DMS79 treated with DMSO at 0.1 percent for 48 hours (cell line): ENCODE data around the gene PTPRD.

Experiments
- DNase-seq: peaks from one replicate; lab custom pipeline; 2025; lab: John Stamatoyannopoulos, UW

PTPRD gene

DNA sequence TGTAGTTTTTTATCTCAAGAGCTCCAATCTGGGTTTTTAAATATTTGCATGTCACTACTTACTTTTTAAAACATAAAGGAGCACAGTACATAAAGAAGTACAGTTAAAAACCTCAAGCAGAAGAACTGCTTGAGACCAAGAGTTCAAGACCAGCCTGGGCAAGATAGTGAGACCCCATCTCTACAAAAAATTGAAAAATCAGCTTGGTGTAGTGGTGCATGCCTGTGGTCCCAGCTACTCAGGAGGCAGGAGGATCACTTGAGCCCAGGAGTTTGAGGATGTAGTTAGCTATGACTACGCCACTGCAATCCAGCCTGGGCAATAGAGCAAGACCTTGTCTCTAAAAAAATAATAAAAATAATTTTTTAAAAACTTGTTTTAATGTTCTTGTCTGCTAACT, 1840.5 kb downstream of the PTPRD start:
- no peak for DNase-seq

DNA sequence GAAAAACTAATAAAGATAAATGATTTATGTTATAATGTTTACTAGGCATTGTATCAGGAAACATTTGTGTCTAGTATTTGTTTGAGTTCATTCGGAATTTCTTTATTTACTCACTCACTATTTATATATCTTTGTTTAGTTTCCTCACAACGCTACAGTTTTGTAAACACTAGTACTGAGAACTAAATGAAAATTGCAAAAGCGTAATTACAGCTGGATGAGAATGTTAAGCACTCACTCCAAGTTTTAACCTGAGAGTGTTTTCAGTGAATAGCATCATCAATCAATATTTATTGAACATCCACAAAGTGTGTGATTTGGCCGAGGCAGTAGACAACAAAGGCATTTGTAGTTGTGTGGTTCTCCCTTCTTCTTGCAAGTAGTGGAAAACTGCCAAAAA, 1843.6 kb downstream of the PTPRD start:
- DNase-seq = peak; percentile 17

DNA sequence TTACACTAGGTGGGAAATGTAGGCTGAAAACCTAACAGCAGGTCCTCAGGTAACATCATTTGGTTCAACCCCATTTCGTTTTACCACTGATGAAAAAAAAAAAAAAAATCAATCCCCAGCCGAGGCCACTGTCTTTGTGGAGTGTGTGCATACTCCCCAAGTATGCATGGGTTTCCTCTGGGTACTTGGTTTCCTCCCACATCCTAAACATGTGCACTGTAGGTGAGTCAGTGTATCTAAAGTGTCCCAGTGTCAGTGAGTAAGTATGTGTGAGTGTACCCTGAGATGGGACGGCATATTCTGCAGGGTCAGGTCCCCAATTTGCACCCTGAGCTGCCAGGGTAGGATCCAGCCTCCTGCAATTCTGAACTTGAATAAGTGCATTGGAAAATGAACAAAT, 1846.7 kb downstream of the PTPRD start:
- DNase-seq = no peak

DNA sequence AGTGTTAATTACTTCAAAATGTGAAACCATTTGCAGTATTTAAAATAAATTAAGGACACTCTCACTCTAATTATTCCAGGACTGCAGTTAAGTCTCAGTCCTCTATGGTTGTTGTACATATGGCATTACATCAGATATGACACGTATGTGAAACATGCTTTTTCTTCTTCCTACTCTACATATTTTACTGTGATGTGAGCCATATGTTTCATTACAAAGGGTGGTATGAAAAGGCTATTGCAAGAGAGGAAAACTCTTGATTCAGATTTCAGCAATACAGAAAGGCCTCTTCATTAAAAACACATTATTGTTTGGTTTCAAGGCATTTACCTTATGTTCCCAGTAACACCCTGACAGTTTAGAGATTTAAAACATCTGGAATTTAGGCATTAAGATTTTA, 1848.8 kb downstream of the PTPRD start:
- DNase-seq = no peak

DNA sequence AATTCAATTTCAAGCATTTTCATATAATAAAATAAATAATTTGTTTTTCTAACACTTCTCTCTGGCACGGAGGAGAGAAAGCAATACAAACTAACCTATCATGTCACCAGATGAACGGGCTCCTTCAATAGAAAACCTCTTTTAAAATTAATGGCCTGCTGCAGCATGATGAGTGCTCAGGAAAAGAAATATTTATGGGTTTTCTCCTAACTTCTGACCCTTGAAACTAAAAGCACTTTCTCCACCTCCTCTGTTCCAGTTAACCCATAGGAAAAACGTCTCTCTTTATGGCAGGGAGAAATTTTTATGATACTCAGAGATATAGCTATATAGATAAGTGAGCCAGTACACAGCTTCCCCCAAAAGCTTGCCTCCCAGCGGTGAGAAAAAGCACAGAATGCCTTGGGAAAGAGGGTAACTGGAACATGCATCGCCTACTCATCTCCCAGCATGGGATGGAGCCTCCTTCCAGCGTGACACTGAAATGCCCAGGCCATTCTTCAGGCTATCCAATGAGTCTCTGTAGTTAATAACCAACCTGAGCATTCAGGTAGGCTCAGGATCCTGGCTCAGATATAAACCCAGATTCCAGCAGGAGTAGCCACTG, 1850.2 kb downstream of the PTPRD start:
- DNase-seq = peak; percentile 93

DNA sequence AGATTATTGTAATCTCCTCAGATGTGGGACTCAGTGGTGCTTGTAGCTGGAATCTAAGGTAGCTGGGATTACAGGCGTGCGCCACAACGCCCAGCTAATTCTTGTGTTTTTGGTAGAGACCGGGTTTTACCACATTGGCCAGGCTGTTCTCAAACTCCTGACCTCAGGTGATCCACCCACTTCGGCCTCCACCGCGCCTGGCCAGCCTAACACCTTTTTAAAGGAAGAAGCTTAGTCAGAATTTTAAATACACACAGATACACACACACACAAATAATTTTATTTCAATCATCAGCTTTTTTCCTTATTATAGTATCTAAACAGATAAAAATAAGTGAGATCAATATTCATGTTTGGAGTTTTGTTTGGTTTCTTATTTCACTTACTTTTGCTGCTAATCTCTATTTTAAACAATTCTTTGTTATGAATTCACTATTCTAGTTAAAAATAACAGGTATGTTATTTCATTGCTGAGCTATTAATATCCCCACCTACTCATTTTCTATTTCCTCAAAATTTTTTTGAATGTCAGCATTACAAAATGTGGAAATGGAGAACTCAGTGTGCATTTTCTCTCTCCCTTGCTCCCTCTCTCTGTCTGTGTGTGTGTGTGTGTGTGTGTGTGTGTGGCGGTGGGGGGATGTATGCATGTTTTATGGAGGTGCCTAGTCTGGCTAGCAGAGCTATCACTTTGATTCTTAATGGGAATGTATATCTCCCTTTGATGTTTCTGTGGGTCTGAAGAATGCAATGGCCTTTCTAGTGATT, 1852.6 kb downstream of the PTPRD start:
- no peak for DNase-seq

DNA sequence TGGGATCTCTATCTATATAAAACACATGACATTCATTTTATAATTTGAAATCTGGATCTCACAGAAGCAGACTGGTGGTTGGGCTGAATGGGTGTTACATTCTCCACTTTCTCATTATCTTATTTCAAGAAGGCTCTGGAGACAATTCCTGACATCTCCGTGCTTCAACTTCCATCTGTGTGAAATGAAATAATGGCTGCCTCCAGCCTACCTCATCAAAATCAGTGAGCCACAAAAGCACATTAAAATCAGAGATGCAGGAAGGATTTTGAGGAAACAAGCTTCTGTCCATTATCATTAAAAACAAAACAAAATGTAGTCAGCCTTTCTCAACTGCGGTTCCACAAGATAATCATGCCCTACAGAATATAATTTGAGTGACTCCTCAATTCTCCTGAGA, 1854.9 kb downstream of the PTPRD start:
- DNase-seq = no peak

DNA sequence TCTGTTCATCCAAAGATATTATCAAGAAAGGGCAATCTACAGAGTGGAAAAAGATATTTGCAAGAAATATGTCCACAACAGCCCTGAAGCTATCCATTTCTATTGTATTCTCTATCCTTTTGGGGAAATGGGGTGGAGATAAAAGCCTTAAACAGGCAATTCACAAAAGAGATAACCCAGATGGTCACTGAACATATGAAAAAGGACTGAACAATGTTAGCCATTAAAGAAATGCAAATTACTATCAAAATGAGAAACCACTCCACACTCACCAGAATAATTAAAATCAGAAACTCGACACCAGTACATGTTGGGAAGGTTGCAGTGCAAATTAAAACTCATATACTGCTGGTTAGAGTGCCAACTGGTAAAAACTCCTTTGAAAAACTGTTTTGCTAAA, 1858.1 kb downstream of the PTPRD start:
- DNase-seq = no peak

DNA sequence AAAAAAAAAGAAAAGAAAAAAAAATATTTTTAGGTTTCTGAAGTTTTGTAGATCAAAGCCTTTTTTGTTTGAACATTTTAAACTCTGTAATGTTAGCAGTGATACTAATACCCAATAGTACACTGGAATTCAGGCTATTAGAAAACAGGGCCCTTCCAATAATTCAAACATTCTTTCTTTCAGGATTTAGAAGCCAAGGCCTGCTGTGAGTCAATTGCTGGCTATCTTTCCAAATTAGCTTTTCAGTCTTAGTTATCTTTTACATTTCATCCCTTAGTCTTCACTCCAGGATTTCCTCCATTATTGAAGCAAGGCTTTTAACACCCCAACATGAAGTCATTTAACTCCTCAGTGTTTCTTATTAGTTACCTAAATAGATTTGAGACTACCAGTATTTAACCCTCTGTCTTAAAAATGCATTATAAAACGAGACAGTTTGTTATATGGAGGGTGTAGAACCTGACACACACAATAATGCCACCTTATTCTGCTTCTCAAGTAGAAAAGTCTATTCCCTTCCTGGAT, 1861.3 kb downstream of the PTPRD start:
- no peak for DNase-seq

DNA sequence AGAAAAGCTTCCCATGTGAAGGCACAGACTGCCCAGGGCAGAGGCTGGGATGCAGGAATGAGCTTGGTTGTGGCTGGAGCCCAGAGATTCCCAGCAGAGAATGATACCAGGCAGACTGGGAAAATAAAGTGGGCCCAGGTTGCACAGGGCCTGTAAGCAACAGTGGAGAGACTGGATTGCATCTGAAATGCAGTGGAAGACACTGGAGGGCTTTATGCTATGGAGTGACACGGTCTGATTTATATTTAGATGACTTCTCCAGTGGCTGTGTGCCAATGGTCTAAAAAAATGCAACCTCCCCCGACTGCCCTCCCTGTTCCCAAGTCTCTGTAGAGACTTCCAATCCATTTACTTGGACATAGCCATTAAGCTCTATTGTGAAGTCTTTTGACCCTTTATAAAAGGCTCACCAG, 1862.2 kb downstream of the PTPRD start:
- no peak for DNase-seq

DNA sequence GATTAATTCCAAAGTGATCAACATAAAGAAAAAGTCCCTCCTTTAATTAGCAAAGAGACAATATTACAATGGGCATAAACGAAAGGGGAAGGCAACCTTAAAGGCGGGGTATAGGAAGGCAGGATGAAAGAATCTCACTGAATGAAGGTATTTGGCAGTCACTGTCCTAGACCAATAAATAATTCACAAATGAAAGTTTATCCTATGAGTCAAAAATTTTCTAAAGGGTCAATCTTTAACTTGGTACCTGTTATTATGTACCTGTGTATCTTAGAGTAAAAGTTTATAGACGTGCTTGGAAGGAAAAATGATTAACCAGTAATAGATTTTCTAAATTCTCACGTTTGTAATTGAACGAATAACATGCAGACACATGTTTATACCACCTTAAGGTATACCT, 1867.5 kb downstream of the PTPRD start:
- DNase-seq = no peak

DNA sequence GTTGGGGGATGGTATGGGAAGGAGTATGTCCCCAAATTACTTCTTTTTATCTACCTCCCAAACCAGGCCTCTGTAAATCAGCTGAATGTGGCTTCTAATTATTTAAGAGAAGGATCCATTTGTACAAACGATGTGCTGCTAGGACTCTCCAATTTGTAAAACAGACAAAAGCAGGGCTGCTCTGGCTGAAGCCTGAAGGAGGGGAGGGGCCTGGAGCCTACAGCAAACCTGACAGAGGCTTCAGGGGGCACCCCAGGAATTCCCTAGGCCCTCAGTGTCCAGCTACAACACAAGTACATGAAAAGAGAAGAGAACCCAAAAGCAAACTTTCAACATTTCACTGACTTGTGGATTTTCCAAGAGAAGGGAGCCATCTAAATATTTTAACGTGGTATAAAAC, 1873.9 kb downstream of the PTPRD start:
- DNase-seq = no peak

DNA sequence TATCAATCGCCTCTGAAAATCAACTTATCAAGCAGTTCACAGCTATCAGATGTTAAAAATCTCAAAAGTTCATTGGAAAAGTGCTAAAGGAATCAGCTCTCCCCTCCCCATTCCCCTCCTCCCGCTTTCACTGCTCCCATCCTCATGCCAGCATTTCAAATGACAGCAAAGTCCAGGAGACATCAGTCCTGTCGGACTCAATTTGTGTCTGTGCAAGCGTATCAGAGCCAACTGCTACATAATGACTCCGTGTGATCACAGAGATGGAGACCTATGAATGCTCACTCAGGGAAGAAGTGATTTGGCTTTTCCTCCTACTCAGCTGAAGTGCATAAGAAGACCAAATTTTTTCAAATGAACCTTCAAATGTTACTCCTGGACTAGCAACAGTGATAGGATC, 1876.0 kb downstream of the PTPRD start:
- DNase-seq = no peak

DNA sequence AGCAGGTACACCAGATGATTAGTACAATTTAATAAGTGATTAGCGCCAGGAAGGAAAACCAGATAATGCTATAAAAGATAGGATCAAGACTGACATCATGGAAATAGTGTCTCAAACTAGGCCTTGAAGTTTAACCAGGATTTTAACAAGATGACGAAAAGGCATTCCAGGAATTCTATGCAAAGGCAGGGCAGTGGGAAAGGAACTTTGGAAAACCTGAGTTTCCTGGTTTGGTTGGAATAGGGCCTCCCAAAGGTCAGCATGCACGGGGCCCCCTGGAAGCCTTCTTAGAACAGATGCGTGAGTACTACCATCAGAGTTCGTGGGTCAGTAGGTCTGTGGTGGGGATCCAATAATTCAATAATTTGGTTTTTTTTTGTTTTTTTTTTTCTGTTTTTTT, 1878.0 kb downstream of the PTPRD start:
- DNase-seq = no peak

DNA sequence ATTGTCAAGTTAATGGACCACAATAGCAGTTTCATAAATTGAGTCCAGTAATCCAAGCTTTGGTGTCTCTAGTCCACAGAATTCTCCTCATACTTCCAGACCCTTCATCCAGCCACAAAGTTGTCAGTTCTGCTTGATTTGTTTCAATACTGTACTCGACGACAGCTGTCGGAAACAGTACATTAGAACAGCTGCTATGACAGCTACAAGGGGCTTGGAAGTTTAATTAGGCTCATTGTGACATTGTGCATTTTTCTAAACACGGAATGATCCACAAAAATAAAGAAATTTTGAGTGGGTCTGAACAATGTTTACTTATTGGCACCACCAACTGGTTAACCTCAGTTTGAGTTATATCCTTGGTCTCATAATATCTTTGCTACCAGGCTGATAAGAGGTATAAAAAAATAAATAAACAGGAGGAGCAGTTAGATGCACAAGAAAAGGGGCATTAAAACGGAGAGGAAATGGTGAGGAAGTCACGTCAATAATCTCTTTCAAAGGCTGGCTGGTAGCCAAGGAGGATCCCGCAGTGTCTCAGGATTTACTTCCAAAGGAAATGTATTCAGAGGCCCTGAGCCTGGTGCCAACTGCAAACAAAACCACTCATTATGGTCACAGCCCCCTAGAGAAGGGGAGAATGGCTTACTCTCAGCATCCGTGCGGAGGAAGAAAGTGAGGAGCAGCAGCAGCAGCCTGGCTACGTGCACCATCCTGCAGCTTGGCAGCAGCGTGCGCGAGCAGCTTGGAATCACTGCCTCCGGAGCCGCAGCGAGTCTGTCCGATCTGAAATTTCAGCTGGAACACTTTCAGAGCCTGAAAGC, 1879.5 kb downstream of the PTPRD start:
- peak; percentile 94 for DNase-seq

DNA sequence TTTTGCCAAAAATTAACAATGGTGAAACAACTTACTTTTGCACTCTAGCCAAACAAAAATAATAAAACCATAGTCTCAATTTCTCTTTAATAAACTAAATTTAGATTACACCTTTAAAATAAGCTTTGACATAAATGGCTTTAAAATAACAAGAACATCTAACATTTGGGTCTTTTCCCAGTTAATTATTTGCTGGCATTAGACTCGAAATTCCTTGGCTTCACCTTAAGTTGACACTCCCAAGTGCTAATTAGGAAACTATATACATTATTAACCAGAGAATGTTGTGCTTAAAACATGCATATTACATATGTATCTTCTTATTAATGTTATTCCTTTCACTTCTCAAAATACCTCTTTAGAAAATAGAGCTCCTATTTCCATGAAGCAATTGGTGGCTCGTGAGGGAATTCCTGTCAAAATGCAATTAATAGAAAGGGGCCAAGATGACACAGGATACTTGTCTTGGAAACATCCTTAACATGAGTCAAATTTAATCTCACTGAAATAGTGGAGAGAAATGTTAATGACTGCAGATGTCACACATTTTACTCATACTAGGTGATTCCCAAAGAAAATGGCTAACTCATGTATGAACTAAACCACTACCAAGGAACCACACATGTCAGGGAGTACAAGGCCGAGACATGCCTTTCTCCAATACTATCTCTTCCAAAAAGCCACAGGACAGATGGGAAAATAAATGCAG, 1880.3 kb downstream of the PTPRD start:
- DNase-seq = peak; percentile 72

DNA sequence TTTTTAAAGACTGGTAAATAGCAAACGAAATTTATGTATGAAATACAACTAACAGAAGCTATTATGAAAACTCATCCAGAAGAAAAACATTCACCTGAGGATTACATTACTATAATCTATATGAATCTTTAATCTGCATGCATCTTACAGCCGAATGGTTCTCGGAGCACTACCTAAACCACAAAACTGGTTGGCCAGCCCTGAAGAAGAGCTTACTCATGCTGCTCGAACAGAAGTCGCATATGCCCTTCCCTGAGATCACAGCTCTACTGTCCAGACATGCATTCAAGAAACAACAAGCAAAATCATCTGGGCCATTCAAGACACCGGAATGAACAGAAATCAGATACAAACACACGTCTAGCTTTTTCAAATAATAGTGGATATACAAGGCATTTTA, 1882.2 kb downstream of the PTPRD start:
- no peak for DNase-seq

DNA sequence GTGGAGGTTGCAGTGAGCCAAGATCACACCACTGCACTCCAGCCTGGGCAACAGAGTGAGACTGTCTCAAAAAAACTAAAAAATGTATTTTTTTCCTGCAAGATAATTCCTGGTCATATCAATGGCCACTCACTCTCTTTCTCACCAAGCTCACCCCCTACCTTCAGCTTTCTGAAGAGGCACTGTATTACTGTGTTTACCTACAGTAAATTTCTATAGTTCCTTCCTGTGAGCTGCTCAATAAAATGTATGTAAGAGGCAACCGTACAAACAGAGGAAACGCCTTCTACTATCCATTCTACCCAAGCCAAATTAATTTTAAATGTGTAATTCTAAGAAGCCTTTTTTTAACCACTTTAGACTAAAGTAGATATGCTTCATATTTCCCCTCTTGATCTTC, 1883.9 kb downstream of the PTPRD start:
- no peak for DNase-seq

DNA sequence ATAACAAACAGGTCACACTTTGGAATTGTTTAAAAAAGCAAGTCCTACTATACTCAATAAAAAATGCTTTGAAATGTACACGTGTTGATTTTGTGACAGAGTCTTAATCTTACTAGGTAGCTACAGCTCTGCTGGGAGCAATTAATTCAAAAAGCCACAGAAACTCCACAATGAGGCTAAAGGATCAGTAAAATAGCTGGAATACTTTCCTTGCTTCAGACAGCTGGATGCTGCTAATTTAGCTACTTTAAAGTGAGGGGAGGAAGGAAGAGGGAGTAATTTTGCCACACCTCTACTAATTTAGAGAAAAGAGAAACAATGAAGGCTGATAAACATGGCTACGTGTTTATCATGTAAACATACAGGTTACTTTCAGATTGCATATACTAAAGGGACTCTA, 1885.6 kb downstream of the PTPRD start:
- no peak for DNase-seq

DNA sequence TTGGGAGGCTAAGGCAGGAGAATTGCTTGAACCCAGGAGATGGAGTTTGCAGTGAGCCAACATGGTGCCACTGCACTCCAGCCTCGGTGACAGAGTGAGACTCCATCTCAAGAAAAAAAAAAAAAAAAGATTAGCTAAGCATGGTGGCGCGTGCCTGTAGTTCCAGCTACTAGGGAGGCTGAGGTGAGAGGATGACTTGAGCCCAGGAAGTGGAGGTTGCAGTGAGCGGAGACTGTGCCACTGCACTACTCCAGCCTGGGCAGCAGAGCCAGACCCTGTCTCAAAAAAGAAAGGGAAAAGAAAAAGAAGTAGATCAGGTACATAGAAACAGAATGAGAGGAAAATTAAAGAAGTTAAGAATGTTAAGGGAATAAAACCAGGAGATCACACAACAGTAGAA, 1886.1 kb downstream of the PTPRD start:
- no peak for DNase-seq

DNA sequence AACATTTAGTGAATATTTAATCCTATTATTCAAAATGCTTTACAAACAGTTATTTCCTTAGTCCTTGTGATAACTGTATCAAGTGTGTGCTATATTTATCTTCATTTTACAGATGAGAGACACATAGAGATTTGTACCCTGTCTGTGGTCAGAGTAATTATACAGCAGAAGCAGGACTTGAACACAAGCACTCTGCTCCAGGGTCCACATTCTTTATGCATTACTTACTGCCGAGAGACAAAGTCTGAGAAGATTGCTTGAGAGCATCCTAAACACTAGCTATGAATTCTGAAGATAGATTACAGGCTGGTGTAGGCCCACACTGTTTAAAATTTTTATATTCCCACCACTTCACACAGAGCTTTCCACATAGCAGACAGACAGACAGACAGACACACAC, 1887.2 kb downstream of the PTPRD start:
- DNase-seq = no peak

DNA sequence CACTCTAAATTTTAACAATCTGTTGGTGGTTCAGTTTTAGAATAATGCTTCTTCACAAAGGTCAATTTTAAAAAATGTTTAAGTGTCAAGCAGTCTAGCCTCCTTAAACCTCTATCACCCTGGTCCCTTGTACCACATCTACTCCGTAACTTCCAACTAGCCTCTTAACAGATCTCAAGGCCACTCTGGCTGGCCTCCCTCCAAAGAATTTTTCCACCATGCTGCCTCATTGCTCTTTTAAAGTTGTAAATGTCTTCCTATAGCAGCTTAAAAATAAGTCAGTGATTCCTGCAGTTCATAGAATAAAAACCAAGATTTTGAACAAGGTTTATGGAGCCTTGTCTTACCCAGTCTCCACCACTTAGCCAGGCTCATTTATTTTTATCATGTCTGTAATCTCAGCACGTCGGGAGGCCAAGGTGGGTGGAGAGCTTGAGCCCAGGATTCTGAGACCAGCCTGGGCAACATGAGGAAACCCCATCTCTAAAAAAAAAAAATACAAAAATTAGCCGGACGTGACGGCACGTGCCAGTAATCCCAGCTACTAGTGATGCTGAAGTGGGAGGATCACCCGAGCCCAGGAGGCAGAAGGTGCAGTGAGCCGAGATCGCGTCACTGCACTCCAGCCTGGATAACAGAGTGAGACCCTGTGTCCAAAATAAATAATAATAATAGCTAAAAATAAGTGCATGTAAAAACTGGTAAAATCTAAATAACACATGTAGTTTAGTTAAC, 1888.4 kb downstream of the PTPRD start:
- no peak for DNase-seq
